Middle frontal gyrus (tissue), 1 donor: Measurements from ENCODE around the gene PIGS.

Source experiments
- DNase-seq: peaks from one replicate; pipeline ENCODE4 v3.0.0-alpha.2; 2015; ENCODE audit warnings: low spot score; ENCODE audit errors: extremely low spot score

PIGS gene

DNA sequence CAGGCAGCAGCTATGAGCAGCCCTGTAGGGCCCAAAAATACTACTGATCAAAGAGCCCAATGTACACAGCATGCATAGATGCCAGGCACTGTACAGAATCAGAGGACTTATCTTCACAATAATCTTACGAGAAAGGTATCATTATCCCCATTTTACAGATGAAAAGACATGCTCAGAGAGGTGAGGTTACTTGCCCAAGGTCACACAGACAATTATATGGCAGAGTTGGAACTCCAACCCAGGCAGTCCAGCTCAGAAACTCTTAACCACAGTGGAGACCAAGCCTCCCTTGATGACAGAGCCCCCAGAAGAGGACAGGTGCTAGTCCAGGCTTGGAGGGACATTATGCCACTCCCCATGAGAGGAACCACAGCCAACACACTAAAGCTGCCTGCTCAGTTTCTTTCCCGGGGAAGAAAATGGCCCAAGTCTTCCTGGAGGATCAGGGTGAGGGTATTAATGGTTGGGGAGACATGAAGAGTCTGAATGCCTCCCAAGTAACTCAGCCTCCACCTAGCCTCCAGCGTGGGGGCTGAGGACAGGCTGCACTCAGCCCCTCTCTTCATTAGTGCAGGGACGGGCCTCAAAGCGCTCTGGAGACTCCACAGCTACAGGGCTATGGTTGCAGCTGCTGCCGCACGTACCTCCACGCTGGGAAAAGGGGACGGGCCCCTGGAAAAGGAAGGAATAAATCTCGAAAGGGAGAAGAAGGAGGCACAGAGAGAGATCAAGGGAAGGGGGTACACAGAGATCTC, 19.7 kb downstream of the PIGS start:
- DNase-seq, result no peak

DNA sequence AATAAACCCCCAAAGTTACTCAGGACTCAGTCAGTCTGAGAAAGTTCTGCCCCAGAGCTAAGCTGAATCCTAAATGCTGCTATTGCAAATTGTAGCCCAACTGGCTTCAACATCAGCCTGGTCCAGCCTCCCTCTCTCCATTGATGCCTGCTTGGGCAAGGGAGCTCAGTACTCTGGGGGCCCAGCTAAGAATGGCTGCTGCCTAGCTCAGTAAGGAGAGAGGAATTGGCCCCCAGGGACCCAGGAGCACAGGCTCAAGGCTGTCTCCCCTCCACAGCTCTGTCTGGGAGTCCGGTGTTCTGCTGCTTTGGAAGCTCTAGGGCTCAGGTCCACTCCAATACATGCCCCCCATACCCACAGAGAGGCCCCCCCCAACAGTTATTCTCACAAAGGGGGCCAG, 20.5 kb downstream of the PIGS start:
- no peak for DNase-seq

DNA sequence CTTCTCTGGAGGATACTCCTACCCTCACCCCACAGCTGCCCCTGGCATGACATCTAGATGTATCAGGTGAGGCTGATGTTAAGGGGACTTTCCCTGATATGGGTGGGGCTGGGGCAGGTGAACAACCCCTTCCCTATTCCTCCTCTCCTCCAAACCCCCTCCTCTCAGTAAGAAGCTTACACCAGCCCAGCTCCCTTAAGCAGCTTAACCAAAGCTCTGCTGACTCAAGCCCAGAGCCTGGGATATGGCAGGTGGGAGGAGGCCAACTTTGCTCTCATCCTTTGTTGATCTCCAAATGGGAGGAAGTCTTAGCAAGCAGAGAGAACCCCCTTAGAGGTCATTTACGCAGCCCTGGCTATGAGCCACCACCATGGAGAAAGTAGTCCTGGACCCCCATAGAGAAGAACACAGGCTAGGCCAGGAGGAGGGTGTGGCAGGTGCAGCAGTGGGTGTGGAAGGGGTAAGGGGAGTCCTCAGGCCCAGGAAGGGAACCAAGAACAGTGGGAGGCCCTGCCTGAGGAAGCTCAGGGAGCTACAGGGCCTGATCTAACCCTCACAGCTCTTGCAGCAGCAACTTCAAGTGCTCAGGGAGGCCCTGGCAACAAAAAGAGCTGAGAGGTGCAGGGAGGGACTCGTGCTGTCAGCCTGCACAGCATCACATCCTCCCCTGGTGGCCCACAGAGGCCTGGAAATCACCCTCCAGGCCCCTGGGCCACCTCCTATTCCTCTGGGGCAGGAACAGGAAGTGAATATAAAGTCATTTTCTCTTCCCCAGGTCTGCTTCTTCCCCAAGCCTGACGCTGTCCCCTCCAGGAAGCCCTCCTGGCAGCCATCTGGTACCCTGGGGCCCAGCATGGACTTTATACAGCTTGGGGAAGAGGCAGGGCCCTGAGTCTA, 21.8 kb downstream of the PIGS start:
- no peak for DNase-seq

DNA sequence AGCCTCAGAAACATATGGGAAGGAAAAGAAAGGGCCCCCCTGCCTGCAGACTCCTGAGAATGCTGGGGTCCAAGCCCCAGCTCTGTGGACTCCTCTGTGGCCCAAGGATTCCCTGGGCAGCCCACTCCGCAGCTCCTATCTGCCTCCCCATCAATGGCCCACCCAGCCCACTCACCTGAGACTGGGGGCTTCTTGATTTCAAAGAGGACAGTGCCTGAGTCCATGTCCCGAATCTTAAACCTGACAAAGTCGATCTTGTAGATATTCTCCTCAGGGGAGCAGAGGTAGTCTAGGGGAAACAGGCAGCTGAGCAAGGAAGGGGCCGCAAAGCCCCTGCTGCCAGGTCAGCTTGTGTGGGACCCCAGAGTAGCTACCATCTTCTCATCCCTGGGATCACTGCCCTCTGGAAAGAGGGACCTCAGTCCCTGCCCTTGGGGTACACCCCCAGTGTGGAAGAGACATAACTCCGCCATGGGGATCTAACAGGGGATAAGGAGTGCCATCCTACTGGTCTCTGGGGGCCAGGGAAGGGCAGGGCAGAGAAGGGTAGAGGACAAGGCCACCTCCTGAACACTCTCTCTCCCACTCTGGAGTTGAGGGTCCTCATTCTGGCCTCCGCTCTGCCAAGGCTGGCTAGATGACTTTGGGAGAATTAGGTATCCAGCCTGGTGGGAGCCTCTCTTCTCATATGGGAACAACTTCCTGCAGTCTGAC, 22.8 kb downstream of the PIGS start:
- DNase-seq, result no peak

DNA sequence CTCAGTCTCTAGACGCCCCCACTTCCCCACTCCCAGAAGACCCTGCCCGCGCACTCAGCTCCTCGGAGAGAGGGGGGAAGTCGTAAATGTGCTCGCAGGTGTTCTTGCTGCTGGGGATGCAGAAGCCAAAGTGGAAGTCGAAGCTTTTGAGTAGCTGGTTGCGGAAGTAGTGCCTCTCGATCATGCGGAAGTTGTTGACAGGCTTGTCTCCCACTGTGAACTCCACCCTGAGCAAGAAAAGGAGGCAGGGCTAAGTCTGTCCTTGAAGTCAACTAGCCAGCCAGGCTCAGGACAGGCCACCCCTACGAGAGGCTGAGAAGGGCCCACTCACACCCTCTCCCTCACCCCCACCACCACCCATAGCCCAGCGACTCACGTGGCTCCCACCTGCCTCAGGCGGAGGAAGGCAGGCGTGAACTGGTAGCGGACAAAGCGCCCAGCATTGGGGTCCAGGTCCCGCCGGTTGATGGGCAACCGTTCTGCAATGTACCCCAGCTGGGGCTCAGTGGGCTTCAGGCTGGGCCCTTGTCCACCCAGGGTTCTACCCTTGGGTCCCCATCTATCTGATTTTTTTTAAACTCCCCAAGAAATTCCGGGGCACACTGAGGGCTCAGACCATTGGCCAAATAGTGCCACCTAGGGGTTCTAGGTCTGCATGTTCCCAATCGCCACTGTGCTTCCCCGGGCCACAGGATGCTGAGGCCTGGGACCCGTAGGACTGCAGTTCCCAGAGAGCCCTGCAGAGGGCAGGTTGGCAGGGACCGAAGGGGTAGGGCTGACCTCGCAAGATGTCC, 23.5 kb downstream of the PIGS start:
- peak; percentile 14 for DNase-seq

DNA sequence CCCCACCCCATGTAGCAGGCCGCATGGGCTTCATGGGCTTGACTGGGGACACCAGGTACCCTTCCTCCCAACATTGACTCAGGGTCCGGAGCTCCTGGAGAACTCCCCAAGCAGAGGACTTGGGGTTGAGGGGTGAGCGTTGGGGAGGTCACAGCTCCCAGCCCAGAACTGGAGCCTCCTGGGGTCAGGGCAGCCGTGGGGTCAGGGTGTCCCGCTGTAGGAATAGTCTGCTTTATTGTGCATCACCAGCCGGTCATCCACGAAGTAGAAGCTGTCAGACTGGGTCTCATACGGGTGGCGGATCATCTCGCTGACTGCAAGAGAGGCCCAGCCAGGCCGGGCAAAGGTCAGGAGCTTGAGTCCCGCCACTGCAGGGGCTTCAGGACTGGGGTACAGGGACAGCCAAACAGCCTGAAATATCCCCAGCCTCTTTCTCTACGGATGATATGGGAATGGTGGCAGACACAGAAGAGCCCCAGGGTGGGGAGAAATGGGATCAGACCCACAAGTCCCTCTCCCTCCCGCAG, 24.2 kb downstream of the PIGS start:
- no peak for DNase-seq

DNA sequence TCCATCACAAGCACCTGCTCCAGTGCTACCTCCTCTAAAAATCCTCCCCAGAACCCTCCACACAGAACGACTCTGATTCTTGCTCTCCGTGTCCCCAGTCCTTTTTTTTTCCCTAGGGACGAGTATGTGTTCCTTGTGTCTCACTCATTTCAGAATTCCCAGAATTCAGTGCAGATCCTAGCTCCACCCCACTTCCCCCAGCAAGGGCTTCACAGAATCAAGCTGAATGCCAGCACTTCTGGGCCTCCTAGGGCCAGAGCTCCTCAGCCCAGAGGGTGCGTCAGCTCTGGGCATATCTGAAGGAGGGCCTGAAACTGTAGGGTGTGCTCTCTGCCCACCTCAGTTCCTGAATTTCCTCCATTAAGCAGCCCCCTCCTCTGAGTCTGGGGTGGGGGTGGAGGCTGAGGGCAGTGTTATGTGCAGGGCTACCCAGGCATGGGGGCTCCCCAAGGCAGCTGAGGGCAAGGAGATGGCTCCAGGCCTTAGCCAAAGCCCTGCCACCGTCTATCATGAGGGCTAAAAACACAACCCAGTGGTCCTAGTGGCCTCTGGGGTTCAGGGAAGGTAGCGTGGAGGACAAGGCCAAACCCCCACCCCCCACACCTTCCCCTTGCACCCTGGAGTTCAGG, 25.4 kb downstream of the PIGS start:
- no peak for DNase-seq

DNA sequence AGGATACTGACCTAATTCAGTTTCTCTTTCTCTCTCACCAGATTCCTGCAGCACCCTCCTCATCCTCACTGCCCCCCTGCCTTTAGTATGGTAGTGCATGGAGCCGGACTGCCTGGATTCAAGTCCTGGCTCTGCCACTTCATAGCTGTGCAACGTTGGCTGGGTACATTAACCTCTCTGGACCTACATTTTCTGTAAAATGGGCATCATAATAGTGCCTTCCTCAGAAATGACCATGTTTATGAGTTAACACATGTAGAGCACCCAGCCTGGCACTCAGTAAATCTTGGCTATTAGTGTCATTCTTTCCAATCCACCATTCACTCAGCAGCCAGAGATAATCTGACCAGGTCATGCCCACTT, 26.2 kb downstream of the PIGS start:
- no peak for DNase-seq

DNA sequence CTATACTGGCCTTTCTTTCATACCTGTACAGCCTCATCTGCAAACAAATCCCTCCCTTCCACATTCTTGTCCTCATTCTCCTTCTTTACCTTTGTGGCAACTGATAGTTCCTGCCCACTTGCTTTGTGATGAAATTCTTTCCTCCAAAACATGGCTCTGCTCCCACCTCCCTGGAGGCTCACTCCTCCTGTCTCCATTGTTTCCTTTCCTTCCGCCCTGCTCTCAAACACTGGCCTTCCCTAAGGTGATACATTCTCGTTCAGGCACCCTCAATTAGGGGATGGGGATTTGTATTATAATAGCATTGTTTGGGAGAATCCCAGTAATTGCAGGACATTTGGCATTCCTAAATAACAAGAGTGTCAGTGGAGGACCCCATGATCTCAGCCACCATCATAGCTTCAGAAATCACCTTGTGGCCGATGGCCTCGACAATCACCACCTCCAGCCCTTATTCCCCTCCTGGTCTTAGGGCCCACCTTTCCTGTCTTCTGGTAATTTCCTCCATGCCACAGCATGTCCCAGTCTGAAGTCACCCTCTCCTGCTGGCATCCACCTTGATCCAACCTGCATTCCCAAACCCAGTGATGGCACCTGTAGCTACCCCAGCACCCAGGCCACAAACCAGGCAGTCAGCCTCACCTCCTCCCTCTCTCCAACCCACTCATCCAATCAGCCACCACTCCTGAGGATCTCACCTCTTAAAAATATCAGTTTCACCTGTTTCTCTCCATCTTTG, 26.8 kb downstream of the PIGS start:
- no peak for DNase-seq

DNA sequence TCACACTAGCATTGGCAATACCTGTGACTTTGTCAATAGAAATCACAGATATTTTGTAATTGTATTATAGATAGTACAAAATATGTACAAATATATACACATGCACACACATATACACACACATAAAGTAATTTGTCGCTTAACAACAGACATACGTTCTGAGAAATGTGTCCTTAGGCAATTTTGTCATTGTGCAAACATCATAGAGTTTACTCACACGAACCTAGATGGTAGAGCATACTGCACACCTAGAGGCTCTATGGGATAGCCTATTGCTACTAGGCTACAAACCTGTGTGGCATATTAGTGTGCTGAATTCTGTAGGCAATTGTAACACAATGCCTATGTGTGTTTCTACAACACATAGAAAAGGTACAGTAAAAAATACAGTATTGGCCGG, 29.9 kb downstream of the PIGS start:
- DNase-seq, result no peak

DNA sequence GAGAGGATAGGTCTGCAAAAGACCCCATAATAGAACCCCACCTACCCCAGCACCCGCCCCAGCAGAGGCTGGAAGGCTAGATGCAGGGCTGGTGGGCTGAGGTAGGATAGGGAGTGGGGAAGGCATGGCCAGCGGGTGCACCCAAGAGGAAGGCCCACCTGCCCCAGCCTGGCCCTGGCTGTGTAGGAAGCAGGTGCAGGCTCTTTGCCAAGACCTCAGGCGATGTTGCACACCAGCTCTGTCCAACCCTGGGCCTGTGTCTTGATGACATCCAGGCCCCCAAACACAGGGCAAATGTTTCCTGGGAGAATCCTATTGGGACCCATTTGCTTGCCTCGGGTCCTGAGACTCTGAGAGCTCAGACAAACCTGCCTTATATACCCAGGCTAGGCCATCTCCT, 31.1 kb downstream of the PIGS start:
- DNase-seq, result no peak

DNA sequence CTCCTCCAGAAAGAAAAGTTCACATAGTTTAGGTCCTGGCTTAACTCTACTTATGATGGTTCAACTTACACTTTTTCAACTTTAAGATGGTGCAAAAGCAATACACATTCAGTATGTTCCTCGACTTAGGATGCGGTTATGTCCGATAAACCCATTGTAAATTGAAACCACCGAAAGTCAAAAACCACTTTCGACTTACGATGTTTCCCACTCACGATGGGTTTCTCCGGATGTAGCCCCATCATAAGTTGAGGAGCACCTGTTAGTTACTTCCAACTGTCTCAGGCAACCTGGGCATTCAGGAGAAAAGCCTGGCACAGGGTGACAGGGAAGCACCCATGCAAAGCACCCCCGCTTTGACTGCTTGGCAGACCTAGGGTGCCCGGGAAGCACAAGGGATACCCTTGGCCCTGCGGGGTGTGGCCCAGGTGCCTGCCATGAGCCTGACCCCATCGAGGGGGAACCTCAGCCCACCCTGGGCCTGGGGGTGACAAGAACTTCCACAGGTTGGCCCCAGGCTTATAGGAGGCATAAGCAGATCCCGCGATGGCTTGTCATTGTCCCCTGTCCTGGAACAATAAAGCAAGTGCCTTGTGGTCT, 32.9 kb downstream of the PIGS start:
- no peak for DNase-seq

DNA sequence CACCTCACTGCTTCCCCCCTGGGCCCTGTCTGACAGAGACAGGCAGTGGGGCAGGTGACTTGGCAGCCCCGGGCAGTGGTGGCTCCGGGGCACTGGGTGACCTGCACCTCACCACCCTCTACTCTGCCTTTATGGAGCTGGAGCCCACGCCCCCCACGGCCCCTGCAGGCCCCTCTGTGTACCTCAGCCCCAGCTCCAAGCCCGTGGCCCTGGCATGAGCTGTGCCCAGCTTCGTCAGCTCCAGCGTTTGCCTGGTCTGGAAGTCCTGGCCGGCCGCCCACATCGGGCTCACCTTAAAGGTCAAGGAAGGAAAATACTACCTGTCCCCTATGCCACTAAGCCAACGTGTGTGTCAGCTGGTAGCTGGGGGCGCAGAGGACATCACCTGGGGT, 34.1 kb downstream of the PIGS start:
- DNase-seq, result no peak

DNA sequence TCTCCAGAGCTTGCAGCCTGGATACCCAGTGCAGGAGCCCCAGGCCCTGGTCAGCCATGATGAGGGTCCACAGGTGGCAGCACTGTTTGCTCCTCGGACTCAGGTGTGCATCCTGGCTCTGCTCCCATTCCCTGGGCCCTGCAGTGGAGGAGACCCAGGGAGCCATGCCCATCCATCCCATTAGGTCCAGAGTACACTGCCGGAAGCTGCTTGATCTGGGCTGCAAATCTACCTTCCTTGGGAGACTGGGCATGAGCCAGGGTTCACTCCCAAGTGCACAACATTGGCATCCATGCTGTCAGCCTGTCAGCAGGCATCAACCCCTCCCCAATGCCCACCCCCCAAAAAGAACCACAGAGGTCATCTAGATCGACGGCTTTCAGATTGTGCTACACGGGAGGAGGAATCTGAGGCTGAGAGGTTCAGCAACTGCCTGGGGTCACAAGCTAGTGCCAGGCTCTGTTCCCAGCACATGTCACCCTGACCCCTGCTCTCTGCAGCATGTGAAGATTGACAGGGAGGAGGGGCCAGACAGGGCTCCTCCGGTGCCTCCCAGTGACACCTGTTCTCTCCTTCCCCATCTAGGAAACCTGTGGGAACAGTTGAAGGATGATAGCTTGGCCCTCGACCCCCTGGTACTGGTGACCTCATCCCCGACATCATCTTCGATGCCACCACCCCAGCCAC, 34.6 kb downstream of the PIGS start:
- no peak for DNase-seq

DNA sequence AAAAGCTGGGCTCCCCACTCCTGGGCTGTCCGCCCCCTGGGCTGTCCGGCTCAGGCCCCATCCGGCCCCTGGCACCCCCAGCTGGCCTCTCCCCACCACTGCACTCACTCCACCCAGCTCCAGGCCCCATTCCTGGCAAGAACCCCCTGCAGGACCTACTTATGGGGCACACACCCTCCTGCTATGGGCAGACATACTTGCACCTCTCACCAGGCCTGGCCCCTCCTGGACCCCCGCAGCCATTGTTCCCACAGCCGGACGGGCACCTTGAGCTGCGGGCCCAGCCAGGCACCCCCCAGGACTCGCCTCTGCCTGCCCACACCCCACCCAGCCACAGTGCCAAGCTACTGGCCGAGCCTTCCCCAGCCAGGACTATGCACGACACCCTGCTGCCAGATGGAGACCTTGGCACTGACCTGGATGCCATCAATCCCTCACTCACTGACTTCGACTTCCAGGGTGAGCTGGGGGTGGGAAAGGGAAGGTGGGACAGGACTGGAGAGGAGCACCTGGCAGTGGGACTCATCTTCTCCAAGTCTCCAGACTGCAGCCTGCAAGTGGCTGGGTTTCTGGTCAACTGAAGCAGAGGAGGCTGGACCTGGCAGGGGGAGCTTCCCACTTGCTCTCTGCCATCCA, 36.5 kb downstream of the PIGS start:
- no peak for DNase-seq

DNA sequence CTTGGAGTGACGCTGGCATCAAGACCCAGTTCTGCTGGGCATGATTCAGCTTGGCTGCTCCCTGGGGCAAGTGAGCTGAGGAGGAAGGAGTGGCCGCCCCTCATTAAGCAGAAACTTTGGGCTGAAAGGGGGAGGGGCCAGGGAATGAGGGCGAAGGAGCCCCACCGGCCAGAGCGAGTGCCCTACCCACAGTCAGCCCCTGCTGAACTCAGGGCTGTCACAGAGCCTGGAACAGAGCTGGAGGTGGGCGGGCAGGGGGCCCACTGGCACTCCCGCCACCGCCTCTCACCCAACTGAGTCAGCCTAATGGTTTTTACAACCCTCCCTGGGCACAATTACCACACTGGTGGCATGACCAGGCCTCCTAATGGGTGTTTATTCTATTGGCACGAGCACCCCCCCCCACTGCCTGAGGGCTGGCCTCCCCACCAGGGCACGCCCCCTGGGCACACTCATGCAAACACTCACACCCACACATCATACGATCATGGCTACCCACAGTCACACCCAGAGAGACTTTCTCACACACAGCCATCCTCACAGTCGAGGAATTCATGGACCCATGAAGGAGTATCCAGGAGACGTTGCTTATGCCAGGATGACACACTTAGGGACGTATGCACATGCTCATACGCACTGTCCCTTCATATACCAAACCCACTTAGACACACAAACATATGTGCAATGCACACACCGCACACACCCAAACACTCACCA, 38.1 kb downstream of the PIGS start:
- no peak for DNase-seq

DNA sequence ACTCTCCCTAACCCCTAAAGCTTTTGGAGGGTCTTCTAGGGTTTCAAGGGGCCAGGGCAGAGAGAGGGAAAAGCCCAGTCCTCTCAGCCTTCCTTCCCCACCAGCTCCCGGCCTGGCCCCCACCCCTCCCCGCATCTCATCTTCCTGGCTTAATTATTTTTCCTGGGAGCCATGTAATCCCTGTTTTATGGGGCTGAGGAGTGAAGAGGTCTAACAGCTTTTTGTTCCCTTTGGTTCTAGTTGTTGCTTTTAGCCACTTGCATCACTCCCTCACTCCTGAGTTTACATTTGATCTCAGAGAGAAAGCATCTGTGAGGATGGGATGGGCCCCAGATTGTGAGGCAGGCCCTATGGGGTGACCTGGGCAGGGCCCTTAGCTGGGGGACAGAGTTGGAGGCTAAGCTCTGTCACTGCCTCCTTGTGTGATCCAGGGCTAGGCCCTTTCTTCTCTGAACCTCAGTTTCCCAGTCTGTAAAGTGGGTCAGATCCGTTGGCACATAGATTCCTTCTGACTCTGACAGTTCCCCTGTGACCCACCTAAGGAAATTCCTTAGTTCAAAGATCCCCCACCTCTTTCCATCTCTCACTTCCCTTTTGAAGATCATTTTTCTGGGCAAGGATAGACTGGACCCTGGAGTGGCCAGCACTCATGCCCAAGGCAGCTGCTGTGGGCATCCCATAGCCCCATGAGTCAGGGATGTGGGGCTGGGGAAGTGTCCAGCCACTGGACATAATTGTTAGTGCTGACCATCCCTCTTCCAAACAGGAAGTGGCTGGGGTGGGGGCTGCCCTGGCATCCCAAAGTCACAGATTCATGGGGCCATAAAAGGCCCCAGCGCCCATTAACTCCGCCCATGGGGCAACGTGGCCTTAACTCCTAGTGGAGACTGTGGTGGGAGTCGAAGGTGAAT, 39.0 kb downstream of the PIGS start:
- DNase-seq, result no peak
